Neural cell (in vitro differentiated cells): ENCODE data around the gene TRAPPC6A.

Experiments used
- CTCF ChIP-seq: fragments of 450-650 bp; IDR thresholded peaks from 2 replicates; pipeline ENCODE4 v1.5.1; 2014; ENCODE audit warnings: antibody characterized with exemption, mild to moderate bottlenecking, moderate library complexity; ENCODE audit not compliant: poor library complexity, severe bottlenecking
- EZH2 ChIP-seq: fragments of 200-600, 300-800 bp; shearing (Covaris generic), sonication (generic); IDR thresholded peaks from 2 replicates; pipeline ENCODE4 v1.6.1; 2014; ENCODE audit warnings: antibody characterized with exemption, low read length, borderline replicate concordance, mild to moderate bottlenecking; ENCODE audit not compliant: insufficient read depth, poor library complexity, severe bottlenecking
- SMC3 ChIP-seq: fragments of 450-650 bp; conservative IDR thresholded peaks from 2 replicates; pipeline ENCODE4 v1.6.1; 2014; ENCODE audit warnings: antibody characterized with exemption, mild to moderate bottlenecking, moderate library complexity; ENCODE audit not compliant: poor library complexity

DNA sequence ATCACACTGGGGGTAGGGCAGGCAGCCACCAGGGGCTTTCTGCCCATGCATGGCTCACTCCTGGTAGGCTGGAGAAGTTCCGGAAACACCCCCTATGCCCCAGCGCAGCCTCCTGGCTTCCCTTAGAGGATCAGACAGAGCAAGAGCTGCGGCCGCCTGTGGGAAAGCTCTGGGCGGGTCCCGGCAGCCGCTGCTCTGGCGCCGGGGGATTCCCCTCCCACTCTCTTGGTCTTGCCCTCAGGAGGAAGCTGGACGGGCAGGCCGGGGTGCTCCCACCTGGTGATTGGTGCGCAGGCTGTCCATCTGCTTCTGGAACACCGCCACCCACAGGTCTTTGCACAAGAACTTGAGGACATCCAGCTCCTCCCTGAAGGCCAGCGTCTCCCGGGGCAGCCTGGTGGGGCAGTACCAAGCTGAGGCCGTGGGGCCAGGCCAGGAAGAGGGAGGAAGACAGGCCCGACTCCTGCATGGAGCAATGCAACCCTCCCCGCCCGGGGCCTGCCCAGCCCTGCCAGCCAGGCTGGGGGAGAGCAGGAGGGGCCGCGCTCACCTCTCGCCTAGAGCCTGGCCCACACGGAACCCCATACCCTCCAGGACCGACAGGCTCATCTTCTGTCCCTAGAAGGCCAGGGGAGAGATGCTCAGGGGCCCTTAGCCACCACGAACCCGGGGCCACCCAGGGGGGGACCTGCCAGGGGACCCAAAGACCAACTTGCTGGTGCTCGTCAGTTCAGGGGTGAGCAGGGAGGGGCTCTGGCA, 13.3 kb downstream of the TRAPPC6A start:
- TF ChIP-seq SMC3 (no peak), EZH2 (no peak), CTCF (no peak)
